ENCODE results near the gene H2AZ1.

- TF ChIP-seq, protein P1, sequence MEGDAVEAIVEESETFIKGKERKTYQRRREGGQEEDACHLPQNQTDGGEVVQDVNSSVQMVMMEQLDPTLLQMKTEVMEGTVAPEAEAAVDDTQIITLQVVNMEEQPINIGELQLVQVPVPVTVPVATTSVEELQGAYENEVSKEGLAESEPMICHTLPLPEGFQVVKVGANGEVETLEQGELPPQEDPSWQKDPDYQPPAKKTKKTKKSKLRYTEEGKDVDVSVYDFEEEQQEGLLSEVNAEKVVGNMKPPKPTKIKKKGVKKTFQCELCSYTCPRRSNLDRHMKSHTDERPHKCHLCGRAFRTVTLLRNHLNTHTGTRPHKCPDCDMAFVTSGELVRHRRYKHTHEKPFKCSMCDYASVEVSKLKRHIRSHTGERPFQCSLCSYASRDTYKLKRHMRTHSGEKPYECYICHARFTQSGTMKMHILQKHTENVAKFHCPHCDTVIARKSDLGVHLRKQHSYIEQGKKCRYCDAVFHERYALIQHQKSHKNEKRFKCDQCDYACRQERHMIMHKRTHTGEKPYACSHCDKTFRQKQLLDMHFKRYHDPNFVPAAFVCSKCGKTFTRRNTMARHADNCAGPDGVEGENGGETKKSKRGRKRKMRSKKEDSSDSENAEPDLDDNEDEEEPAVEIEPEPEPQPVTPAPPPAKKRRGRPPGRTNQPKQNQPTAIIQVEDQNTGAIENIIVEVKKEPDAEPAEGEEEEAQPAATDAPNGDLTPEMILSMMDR (IDR thresholded peaks at IDR 0.05): no peak
- no peak for TF ChIP-seq ZFX (IDR thresholded peaks at IDR 0.05; ENCODE audit: borderline replicate concordance)
These were observed 36.7 kb upstream of the H2AZ1 start for GRCh38 chr4:99986792-99987191.

All from 22Rv1 (cell line).